IPS DF 19.7 (cell line): ENCODE data around the gene GNPAT.

Experiments used
- DNase-seq: peaks from one replicate; pipeline ENCODE4 v3.0.0-alpha.2; 2013; ENCODE audit warnings: low read depth, low spot score

The GNPAT gene

DNA sequence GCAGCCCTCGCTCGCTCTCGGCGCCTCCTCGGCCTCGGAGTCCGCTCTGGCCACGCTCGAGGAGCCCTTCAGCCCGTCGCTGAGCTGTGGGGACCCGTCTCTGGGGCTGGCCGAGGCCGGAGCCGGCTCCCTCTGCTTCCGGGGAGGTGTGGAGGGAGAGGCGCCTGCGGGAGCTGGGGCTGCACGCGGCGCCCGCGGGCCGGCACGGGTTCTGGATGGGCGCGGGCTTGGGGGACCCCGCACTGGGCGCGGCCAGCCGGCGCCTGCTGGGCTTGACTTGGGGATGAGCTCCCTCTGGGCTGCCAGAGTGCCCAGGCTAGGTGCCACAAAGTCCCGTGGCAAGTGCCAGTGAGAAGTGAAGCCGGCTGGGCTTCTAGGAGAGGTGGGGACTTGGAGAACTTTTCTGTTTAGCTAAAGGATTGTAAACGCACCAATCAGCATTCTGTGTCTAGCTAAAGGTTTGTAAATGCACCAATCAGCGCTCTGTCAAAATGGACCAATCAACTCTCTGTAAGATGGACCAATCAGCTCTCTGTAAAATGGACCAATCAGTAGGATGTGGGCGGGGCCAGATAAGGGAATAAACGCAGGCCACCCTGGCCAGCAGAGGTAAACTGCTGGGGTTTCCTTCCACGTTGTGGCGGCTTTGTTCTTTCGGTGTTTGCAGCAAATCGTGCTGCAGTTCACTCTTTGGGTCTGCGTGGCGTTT, 76.4 kb downstream of the GNPAT start:
- no peak for DNase-seq

DNA sequence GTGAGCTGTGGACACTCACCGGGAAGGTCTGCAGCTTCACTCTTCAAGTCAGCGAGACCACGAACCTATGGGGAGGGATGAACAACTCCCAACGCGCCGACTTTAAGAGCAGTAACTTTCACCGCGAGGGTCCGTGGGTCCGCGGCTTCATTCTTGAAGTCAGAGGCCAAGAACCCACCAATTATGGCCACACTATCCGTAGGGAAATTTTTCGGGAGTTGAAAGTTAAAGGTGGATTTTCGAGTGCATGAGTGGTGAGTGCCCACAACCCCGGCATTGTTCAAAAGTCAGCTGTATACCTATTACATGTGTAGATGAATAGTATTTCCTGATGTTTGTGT, 77.0 kb downstream of the GNPAT start:
- DNase-seq = no peak

DNA sequence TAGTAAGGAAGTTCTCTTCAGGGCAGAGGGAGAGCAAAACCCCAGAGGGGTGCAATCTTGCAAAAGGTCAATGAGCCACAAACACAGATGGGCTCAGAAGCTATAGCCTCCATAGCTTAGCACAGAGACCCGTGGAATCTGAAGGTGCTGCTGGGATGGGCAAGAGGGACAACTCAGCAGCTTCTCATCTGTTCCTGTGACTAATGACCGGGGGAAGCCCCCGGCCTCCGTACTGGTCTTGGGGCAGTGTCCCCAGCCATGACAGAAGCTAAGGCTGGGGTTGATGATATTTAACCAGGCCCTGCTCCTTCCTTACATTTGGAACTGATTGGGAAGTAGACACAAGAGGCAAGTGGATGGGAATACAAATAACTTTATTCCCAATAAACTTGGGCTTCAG, 77.6 kb downstream of the GNPAT start:
- no peak for DNase-seq

DNA sequence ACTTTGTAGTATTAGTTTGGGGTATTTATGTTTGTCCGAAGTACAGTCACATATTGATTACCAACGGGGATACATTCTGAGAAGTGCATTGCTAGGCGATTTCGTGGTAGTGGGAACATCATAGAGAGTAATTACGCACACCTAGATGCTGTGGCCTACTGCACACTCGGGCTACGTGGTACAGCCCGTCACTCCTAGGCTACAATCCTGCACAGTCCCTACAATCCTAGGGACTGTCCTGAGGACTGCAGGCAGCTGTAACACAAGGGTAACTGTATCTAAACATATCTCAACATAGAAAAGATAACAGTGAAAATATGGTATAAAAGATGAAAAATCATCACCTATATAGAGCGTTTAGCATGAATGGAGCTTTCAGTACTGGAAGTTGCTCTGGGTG, 78.1 kb downstream of the GNPAT start:
- no peak for DNase-seq

DNA sequence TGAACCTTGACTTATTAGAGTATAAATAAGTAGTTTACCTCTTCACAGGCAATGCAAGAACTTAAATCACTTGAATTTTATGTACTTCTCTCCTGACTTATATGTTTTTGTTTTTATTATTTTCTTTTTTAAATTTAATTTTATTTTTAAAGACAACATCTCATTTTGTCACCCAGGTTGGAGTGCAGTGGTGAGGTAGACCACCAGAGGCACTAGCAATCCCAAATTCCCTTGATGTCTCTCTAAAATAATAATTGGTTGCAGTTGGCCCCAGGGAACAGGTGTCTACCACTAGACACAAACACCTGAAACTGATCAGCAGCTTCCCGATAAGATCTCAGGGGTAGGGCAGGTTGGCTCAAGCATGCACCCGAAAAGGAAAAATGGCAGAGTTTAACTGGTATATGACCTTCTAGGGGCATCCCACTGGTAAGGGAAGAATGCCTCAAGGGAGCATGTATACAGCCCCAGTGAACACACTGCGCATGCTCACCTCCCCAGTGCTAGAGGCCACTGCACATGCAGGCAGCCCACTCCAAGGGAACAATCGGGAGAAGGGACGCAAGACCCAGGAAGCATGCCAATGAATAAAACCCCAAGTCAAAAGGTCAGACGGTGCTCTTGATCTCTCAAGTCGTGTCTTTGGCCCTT, 82.0 kb downstream of the GNPAT start:
- DNase-seq = no peak

DNA sequence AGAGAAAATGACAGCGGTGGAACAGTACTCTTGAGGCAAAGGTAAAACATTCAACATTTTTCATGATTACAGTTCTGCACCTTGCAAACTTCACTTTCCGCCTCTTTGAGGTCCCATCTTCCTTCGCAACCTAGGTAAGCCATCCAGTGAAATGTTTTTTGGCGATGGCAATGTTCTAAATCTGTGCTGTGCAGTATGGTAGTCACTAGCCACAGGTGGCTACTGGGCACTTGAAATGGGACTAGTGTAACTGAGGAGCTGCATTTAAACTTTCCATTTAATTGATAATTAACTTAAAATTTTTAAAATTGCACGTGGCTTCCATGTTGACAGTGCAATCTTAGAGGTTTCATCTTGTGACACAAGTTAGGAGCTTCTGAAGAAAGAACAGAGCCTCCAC, 83.6 kb downstream of the GNPAT start:
- DNase-seq = no peak

DNA sequence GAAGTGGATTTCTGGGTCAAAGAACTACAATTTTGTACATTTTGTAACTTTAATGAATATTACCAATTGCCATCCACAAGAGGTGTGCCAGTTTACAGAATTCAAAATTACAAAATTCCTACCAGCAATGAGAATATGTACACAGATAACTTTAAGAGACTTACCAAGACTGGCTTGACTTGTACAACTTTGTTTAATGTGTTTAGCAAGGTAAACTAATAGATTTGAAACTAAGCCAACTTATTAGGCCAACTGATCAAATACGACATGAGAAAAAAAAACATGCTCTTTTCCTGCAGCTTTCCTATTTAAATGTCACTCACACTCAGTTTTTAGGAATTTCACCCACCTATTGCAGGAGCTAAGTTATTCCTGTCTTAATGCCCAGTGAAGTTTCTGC, 85.2 kb downstream of the GNPAT start:
- no peak for DNase-seq
